HepG2 (cell line): ENCODE data around the gene CFL1. TPM values are rescaled to one million over a fixed set of nuclear protein-coding genes. Genes with fewer than 3 reads are reported as not detected.
A peak's percentile ranks its signal among the peaks of the same experiment; 100 is the strongest.

Experiments
- ATF7 ChIP-seq, 2 experiments: fragments of 450-650 bp in 1 of 2; sonication (generic) in 1 of 2; formaldehyde crosslinking in 1 of 2; IDR thresholded peaks; 2 replicates each; pipeline versions ENCODE4 v1.4.0 to v1.6.1; 2016 to 2020; ENCODE audit warnings: antibody characterized with exemption in 1 of 2, mild to moderate bottlenecking in 1 of 2, missing genetic modification reagents in 1 of 2
- BRD4 ChIP-seq: sonication (generic); formaldehyde crosslinking; IDR thresholded peaks from 2 replicates; pipeline ENCODE4 v1.4.0; 2020; ENCODE audit warnings: missing genetic modification reagents
- ERF ChIP-seq: IDR thresholded peaks from 2 replicates; pipeline ENCODE4 v1.6.1; 2018; ENCODE audit warnings: missing biosample characterization, missing genetic modification reagents
- HNF1B ChIP-seq: sonication (generic); formaldehyde crosslinking; IDR thresholded peaks from 2 replicates; pipeline ENCODE4 v1.5.1; 2020; ENCODE audit warnings: mild to moderate bottlenecking, moderate library complexity, missing genetic modification reagents
- KLF12 ChIP-seq: sonication (generic); formaldehyde crosslinking; IDR thresholded peaks from 2 replicates; pipeline ENCODE4 v1.4.0; 2020; ENCODE audit warnings: missing genetic modification reagents, borderline replicate concordance
- NFE2 ChIP-seq: sonication (generic); formaldehyde crosslinking; IDR thresholded peaks from 2 replicates; pipeline ENCODE4 v1.4.0; 2020; ENCODE audit warnings: missing genetic modification reagents
- PRDM4 ChIP-seq: sonication (generic); formaldehyde crosslinking; IDR thresholded peaks from 2 replicates; pipeline ENCODE4 v1.9.0; 2021; ENCODE audit warnings: missing genetic modification reagents, borderline replicate concordance
- SAFB2 ChIP-seq: sonication (generic); formaldehyde crosslinking; IDR thresholded peaks from 2 replicates; pipeline ENCODE4 v1.5.1; 2020; ENCODE audit warnings: missing genetic modification reagents, low read depth, mild to moderate bottlenecking, borderline replicate concordance
- SETDB1 ChIP-seq: sonication (generic); formaldehyde crosslinking; IDR thresholded peaks from 2 replicates; pipeline ENCODE4 v1.5.1; 2020; ENCODE audit warnings: missing genetic modification reagents, mild to moderate bottlenecking, borderline replicate concordance
- SKIL ChIP-seq: sonication (generic); formaldehyde crosslinking; IDR thresholded peaks from 2 replicates; pipeline ENCODE4 v1.8.0; 2022; ENCODE audit warnings: missing genetic modification reagents, mild to moderate bottlenecking, moderate library complexity, borderline replicate concordance
- SNAPC2 ChIP-seq: sonication (generic); formaldehyde crosslinking; IDR thresholded peaks from 2 replicates; pipeline ENCODE4 v1.8.1; 2022; ENCODE audit warnings: mild to moderate bottlenecking, missing genetic modification reagents
- ZNF230 ChIP-seq: sonication (generic); formaldehyde crosslinking; IDR thresholded peaks from 2 replicates; pipeline ENCODE4 v1.4.0; 2020; ENCODE audit warnings: mild to moderate bottlenecking, missing genetic modification reagents
- ZNF33B ChIP-seq: sonication (generic); formaldehyde crosslinking; IDR thresholded peaks from 2 replicates; pipeline ENCODE4 v1.5.1; 2020; ENCODE audit warnings: mild to moderate bottlenecking, missing genetic modification reagents
- ZNF572 ChIP-seq: sonication (generic); formaldehyde crosslinking; IDR thresholded peaks from 2 replicates; pipeline ENCODE4 v1.5.1; 2020; ENCODE audit warnings: mild to moderate bottlenecking, missing genetic modification reagents
- ZNF644 ChIP-seq: IDR thresholded peaks from 2 replicates; pipeline ENCODE4 v1.6.1; 2016; ENCODE audit warnings: low read depth
- polyA plus RNA-seq, 8 experiments: library from polyadenylated mRNA; depleted of rRNA in 3 of 8; stranded (reverse) in 7 of 8; unstranded in 1 of 8; fragments of >200 nt; fragmentation: Illumina TruSeq in 4 of 8; extraction: Trizol in 4 of 8; gene quantifications; 2 replicates each; pipeline versions ENCODE4 v1.2.1 to v1.2.3, GENCODE V29; 2011 to 2016; ENCODE audit warnings: low read depth in 4 of 8, missing spikeins in 1 of 8, mixed read lengths in 1 of 8; ENCODE audit not compliant: insufficient read depth in 1 of 8
- total RNA-seq, 5 experiments: library from RNA; depleted of rRNA; stranded (reverse); fragments of >200 nt; fragmentation: Illumina TruSeq; extraction: Trizol; gene quantifications; 2 replicates each; pipeline ENCODE4 v1.2.3, GENCODE V29; 2016; ENCODE audit warnings: low read depth in 1 of 5
- TF ChIP-seq, protein P1 (sequence below), 2 experiments: sonication (generic) in 1 of 2; formaldehyde crosslinking in 1 of 2; IDR thresholded peaks; 2 replicates each; pipeline versions ENCODE4 v1.4.0 to v1.6.1; 2016 to 2020; ENCODE audit warnings: borderline replicate concordance in 1 of 2, low read depth in 1 of 2, mild to moderate bottlenecking in 1 of 2, missing genetic modification reagents in 1 of 2

The CFL1 gene
- total and polyA plus RNA-seq, 2 of the 13 experiments (the other 11 are each of a cell fraction or from before 2014, with no cell fraction given), result 379 to 383 TPM

DNA sequence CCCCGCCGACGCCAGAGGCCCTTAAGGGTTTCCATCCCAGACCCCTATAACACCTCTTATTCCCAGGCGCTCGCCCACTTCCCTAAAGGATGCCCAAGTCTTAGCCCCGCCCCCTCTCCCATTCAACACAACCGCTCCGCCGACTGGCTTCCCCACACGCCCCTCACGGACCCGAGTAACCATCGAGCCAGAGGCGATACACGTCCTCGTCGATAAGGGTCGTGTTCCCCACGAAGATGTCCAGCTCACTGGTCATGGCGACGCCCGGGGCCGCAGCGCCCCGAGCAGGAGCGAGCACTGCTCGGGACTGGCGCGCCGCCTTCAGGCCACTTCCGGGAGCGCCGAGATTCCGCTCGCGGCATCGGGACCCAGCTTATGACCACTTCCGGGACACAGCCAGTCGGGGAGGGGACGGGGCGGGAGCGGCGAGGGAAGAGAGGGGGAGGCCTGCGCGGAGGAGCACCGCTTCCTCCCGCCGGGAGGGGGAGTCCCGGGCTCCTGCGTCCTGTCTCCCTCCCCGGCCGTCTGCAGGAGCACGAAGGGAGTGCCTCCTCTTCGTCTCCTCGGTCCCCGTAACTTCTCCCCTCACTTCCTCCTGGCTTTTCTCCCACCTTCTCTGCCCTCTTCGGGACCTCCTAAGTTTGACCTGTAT, 30.3 kb upstream of the CFL1 start, which contains the start of gene FIBP (continued):
- no peak for TF ChIP-seq ZNF230 (CRISPR knock-in tag)
- TF ChIP-seq ERF (CRISPR knock-in tag), result peak; percentile 69
- peak; percentile 81; the same call in 1 of the 2 replicates for TF ChIP-seq ZNF572 (CRISPR knock-in tag)
- TF ChIP-seq ATF7 (IDR thresholded peaks at IDR 0.05), result no peak
- no peak for TF ChIP-seq ATF7 (CRISPR knock-in tag; IDR thresholded peaks at IDR 0.05)
- no peak for TF ChIP-seq ZNF33B
- no peak for TF ChIP-seq ZNF644 (CRISPR knock-in tag)
- TF ChIP-seq KLF12 (CRISPR knock-in tag), result 0 out of 2 replicates have a peak, but pooled peaks have one; percentile 24
- no peak; the same call in 1 of the 2 replicates for TF ChIP-seq SKIL (CRISPR knock-in tag)
- TF ChIP-seq SNAPC2 (CRISPR knock-in tag), result no peak
- no peak for TF ChIP-seq SETDB1 (CRISPR knock-in tag)
- TF ChIP-seq SAFB2 (CRISPR knock-in tag), result no peak; the same call in 1 of the 2 replicates
- TF ChIP-seq PRDM4 (CRISPR knock-in tag), result no peak
- TF ChIP-seq, protein P1, sequence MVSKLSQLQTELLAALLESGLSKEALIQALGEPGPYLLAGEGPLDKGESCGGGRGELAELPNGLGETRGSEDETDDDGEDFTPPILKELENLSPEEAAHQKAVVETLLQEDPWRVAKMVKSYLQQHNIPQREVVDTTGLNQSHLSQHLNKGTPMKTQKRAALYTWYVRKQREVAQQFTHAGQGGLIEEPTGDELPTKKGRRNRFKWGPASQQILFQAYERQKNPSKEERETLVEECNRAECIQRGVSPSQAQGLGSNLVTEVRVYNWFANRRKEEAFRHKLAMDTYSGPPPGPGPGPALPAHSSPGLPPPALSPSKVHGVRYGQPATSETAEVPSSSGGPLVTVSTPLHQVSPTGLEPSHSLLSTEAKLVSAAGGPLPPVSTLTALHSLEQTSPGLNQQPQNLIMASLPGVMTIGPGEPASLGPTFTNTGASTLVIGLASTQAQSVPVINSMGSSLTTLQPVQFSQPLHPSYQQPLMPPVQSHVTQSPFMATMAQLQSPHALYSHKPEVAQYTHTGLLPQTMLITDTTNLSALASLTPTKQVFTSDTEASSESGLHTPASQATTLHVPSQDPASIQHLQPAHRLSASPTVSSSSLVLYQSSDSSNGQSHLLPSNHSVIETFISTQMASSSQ (IDR thresholded peaks at IDR 0.05; ENCODE audit: low read depth), result no peak
- TF ChIP-seq, protein P1 (CRISPR knock-in tag; IDR thresholded peaks at IDR 0.05; ENCODE audit: borderline replicate concordance), result no peak
- TF ChIP-seq NFE2 (CRISPR knock-in tag), result no peak
- TF ChIP-seq HNF1B (CRISPR knock-in tag), result peak; percentile 82
- no peak for TF ChIP-seq BRD4
